OCI-M2 (cell line): Measurements from ENCODE around the gene RAET1G.
"Not testable (repeated sequence)": the region's sequence is repeated elsewhere in the genome, so short reads cannot be mapped to it uniquely, and the experiment has no call there.

ENCODE experiments used
- DNase-seq: peaks from one replicate; lab custom pipeline; 2025; ENCODE audit not compliant: unreplicated experiment; lab: John Stamatoyannopoulos, UW

Gene RAET1G

GRCh38 chr6:149915970-149916865 lies 6.7 kb downstream of the RAET1G start:
- no peak for DNase-seq

- no peak for DNase-seq
These were observed 9.2 kb downstream of the RAET1G start for GRCh38 chr6:149913540-149914240.

- no peak for DNase-seq
These were observed 9.8 kb downstream of the RAET1G start for GRCh38 chr6:149913085-149913484.

- DNase-seq: not testable (repeated sequence)
These were observed 10.2 kb downstream of the RAET1G start for GRCh38 chr6:149912680-149913079.

- no peak for DNase-seq
These were observed 12.2 kb downstream of the RAET1G start for GRCh38 chr6:149910721-149911151.

GRCh38 chr6:149909701-149910470 lies 13.0 kb downstream of the RAET1G start:
- no peak for DNase-seq

- DNase-seq: not testable (repeated sequence)
These were observed 14.4 kb downstream of the RAET1G start for GRCh38 chr6:149908480-149908879.

GRCh38 chr6:149907317-149907716 lies 15.6 kb downstream of the RAET1G start:
- DNase-seq: no peak

- no peak for DNase-seq
These were observed 16.5 kb downstream of the RAET1G start for GRCh38 chr6:149906405-149906804.

- no peak for DNase-seq
These were observed 17.0 kb downstream of the RAET1G start for GRCh38 chr6:149905911-149906371.

- DNase-seq: no peak
These were observed 17.5 kb downstream of the RAET1G start for GRCh38 chr6:149905371-149905910.

- no peak for DNase-seq
These were observed 18.1 kb downstream of the RAET1G start for GRCh38 chr6:149904661-149905370.

GRCh38 chr6:149903938-149904611 lies 18.8 kb downstream of the RAET1G start:
- no peak for DNase-seq

GRCh38 chr6:149901444-149902140 lies 21.3 kb downstream of the RAET1G start:
- no peak for DNase-seq

GRCh38 chr6:149900620-149901443 lies 22.1 kb downstream of the RAET1G start:
- DNase-seq: no peak

- DNase-seq: no peak
These were observed 22.8 kb downstream of the RAET1G start for GRCh38 chr6:149899926-149900619.

- DNase-seq: no peak
These were observed 23.4 kb downstream of the RAET1G start for GRCh38 chr6:149899486-149899885.

- DNase-seq: no peak
These were observed 24.0 kb downstream of the RAET1G start for GRCh38 chr6:149898966-149899365.
